ENCODE results near the gene GAS2L2.

GAS2L2 gene

GRCh38 chr17:35775583-35775982 is 22.5 kb upstream of the GAS2L2 start:
- Histone ChIP-seq H3K36me3 (ENCODE audit: insufficient read depth) (no peaks in the 10 kb centered on the region), H3K4me3 (IDR thresholded peaks at IDR 0.05; ENCODE audit: insufficient read depth, low read depth, low read length) (no peak overlapping the region), H2AFZ (ENCODE audit: low read depth) (no peak overlapping the region), H3K79me2 (ENCODE audit: insufficient read depth, low read depth) (no peaks in the 10 kb centered on the region), H3K9ac (no peak overlapping the region), H3K27ac (no peak overlapping the region), H4K20me1 (ENCODE audit: insufficient read depth) (no peaks in the 10 kb centered on the region), H3K4me2 (no peak overlapping the region), H3K27me3 (ENCODE audit: insufficient read depth, low read depth) (no peaks in the 10 kb centered on the region), H3K4me1 (ENCODE audit: low read depth, poor library complexity, severe bottlenecking) (no peaks in the 10 kb centered on the region)
- no peak for TF ChIP-seq CTCF (conservative IDR thresholded peaks at IDR 0.05; ENCODE audit: low read depth, low read length)

- H2AFZ ChIP-seq (ENCODE audit: low read depth) = no peak overlapping the region
- no peak overlapping the region for H3K4me2 ChIP-seq
- H3K9ac ChIP-seq = no peak overlapping the region
- no peak for TF ChIP-seq CTCF (conservative IDR thresholded peaks at IDR 0.05; ENCODE audit: low read depth, low read length)
- H3K4me1 ChIP-seq (ENCODE audit: low read depth, poor library complexity, severe bottlenecking) = no peaks in the 10 kb centered on the region
- H3K4me3 ChIP-seq (IDR thresholded peaks at IDR 0.05; ENCODE audit: insufficient read depth, low read depth, low read length) = no peak overlapping the region
- H3K79me2 ChIP-seq (ENCODE audit: insufficient read depth, low read depth) = no peaks in the 10 kb centered on the region
- H4K20me1 ChIP-seq (ENCODE audit: insufficient read depth) = no peaks in the 10 kb centered on the region
- no peak overlapping the region for H3K27ac ChIP-seq
- H3K27me3 ChIP-seq (ENCODE audit: insufficient read depth, low read depth) = no peaks in the 10 kb centered on the region
- H3K36me3 ChIP-seq (ENCODE audit: insufficient read depth) = no peaks in the 10 kb centered on the region
Observed at GRCh38 chr17:35775039-35775438, 22.0 kb upstream of the GAS2L2 start.

DNA sequence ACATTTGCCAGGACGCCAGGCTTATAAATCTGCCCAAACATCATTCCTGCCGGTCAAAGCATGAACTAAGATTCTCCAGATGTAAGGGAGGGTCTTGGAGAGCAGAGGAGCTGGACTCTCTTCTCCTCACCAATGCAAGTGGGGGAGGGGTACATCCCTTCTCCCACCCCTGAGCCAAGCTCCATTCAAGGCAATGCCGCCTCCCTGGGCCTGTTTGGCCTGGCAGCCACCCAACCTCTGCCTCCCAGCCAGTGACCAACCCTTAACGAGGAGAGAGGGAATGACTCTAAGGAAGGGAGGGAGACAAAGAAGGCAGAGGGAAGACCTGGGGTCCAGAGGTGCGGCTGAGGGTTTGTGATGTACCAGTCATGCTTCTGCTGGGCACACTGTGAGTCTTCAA is 21.5 kb upstream of the GAS2L2 start:
- Histone ChIP-seq H3K27me3 (ENCODE audit: insufficient read depth, low read depth) (no peaks in the 10 kb centered on the region), H3K4me1 (ENCODE audit: low read depth, poor library complexity, severe bottlenecking) (no peaks in the 10 kb centered on the region), H3K27ac (no peak overlapping the region), H3K9ac (no peak overlapping the region), H2AFZ (ENCODE audit: low read depth) (no peak overlapping the region), H3K4me2 (no peak overlapping the region), H3K79me2 (ENCODE audit: insufficient read depth, low read depth) (no peaks in the 10 kb centered on the region), H3K4me3 (IDR thresholded peaks at IDR 0.05; ENCODE audit: insufficient read depth, low read depth, low read length) (no peak overlapping the region), H3K36me3 (ENCODE audit: insufficient read depth) (no peaks in the 10 kb centered on the region), H4K20me1 (ENCODE audit: insufficient read depth) (no peaks in the 10 kb centered on the region)
- no peak for TF ChIP-seq CTCF (conservative IDR thresholded peaks at IDR 0.05; ENCODE audit: low read depth, low read length)

DNA sequence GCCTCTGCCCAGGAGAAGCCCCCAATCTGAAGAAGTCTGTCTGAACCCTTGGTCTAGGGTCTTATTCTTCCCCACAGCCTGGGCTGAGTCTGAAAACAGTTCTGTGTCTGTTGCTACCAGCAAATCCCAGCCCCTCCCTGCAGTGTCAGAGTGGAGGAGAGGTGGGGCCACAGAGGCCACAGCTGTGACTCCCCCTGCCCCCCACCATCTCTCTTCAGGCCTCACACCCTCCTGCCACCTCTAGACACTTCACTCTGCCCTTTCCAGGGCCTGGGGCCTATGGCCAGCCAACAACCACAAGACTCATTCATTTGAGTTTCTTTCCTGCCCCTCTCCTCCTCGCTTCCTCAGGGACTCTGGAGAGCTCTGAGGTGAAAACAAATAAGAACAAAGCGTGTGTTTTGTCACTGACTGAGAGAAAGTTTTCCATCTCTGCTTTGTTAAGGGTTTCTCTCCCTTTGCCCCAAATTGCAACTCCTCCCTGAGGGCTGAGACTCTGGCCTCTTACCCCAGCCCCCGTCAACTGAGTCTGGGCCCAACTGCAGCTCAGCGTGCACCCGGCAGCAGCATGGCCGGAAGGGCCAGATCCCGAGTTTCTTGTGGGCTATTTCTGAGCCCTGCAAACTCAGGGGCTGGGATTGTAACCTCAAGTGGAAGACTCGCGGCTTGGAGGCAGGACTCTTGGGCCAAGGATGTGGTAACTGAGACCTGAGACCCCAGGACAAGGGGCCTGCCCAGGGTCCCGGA is 20.8 kb upstream of the GAS2L2 start:
- H3K9ac ChIP-seq = no peak overlapping the region
- H3K4me1 ChIP-seq (ENCODE audit: low read depth, poor library complexity, severe bottlenecking) = no peaks in the 10 kb centered on the region
- H3K4me2 ChIP-seq = no peak overlapping the region
- no peak for TF ChIP-seq CTCF (conservative IDR thresholded peaks at IDR 0.05; ENCODE audit: low read depth, low read length)
- no peak overlapping the region for H2AFZ ChIP-seq (ENCODE audit: low read depth)
- no peaks in the 10 kb centered on the region for H3K27me3 ChIP-seq (ENCODE audit: insufficient read depth, low read depth)
- H3K4me3 ChIP-seq (IDR thresholded peaks at IDR 0.05; ENCODE audit: insufficient read depth, low read depth, low read length) = no peak overlapping the region
- no peak overlapping the region for H3K27ac ChIP-seq
- no peaks in the 10 kb centered on the region for H4K20me1 ChIP-seq (ENCODE audit: insufficient read depth)
- H3K36me3 ChIP-seq (ENCODE audit: insufficient read depth) = no peaks in the 10 kb centered on the region
- H3K79me2 ChIP-seq (ENCODE audit: insufficient read depth, low read depth) = no peaks in the 10 kb centered on the region
